ENCODE measurements around the gene TMEM132E. TPM values are rescaled to one million over a fixed set of nuclear protein-coding genes. Genes with fewer than 3 reads are reported as not detected.

Gene TMEM132E
- total and polyA plus RNA-seq, 2 of the 4 experiments (the other 2 are of a cell fraction), result not detected

- H3K79me1 ChIP-seq (ENCODE audit: low read depth in 1 of 2, low read length in 2 of 2), result no peaks in the 10 kb centered on the region
- no TSS peak for BruUV-seq (replicated peaks)
- no peak overlapping the region for H3K4me2 ChIP-seq (ENCODE audit: low read depth, low read length)
- WGBS, 2 experiments (ENCODE audit: extremely low coverage in 2 of 2, insufficient read length in 1 of 2), result 0% methylated on average over 2 of the region's 11 CpGs; no CpG with 5 or more reads in 1 of the 2 experiments
- H3K23ac ChIP-seq (ENCODE audit: low read depth, low read length), result no peak overlapping the region
- H4K5ac ChIP-seq (ENCODE audit: low read depth, low read length), result no peak overlapping the region
- no peak overlapping the region for H3K56ac ChIP-seq (ENCODE audit: extremely low read depth, insufficient read depth, low read length)
- H4K91ac ChIP-seq (ENCODE audit: insufficient read depth, low read depth, low read length), result no peak overlapping the region
- H3K9me1 ChIP-seq (ENCODE audit: insufficient read depth, low read length), result no peaks in the 10 kb centered on the region
- no peaks in the 10 kb centered on the region for H4K20me1 ChIP-seq (ENCODE audit: insufficient read depth, low read length)
- in situ Hi-C loops (cut with MboI; ENCODE audit: low sequenced_read_pairs), result no loop called here
- no peak overlapping the region for H2BK5ac ChIP-seq (ENCODE audit: low read depth, low read length, poor library complexity, severe bottlenecking)
- H3K14ac ChIP-seq (replicated peaks; ENCODE audit: low read depth, low read length), result no peak overlapping the region
- H2BK20ac ChIP-seq (ENCODE audit: low read depth, low read length), result no peak overlapping the region
- H3K36me3 ChIP-seq (ENCODE audit: control insufficient read depth, insufficient read depth, low read length), result no peaks in the 10 kb centered on the region
- no peaks in the 10 kb centered on the region for H3K4me1 ChIP-seq (ENCODE audit: control insufficient read depth, insufficient read depth, low read length)
- ChIA-PET POLR2A (ENCODE audit: unreplicated experiment) (no interaction called here), CTCF (no interaction called here)
- no peak overlapping the region for H2BK120ac ChIP-seq (ENCODE audit: low read depth, low read length)
- TF ChIP-seq MAZ (IDR thresholded peaks at IDR 0.05; ENCODE audit: borderline replicate concordance, low read depth, low read length), result no peak
- no peak overlapping the region for H2AFZ ChIP-seq (replicated peaks; ENCODE audit: low read length, poor library complexity)
- H4K8ac ChIP-seq (ENCODE audit: low read depth in 2 of 2, low read length in 2 of 2), result no peak overlapping the region
- dilution Hi-C loops (cut with HindIII; ENCODE audit: low sequenced_read_pairs, unreplicated experiment), result no loop called here
- no peaks in the 10 kb centered on the region for H3K9me3 ChIP-seq (ENCODE audit: control insufficient read depth, insufficient read depth, low read length)
- H2AK5ac ChIP-seq (ENCODE audit: low read depth, low read length), result no peak overlapping the region
- no peak overlapping the region for H3K9ac ChIP-seq (ENCODE audit: low read depth, low read length)
- no peak overlapping the region for H2AK9ac ChIP-seq (replicated peaks; ENCODE audit: low read depth, low read length, poor library complexity)
- no peak overlapping the region for H3K4me3 ChIP-seq (ENCODE audit: insufficient read depth, low read depth, low read length)
- ATAC-seq (ENCODE audit: low read depth) (no peak), DNase-seq (no peak)
- no peak overlapping the region for H3K27ac ChIP-seq (ENCODE audit: insufficient read depth, low read length)
- no peak overlapping the region for H3K4ac ChIP-seq (ENCODE audit: low read depth, low read length)
- intact Hi-C loops (cut with micrococcal nuclease), result no loop called here
- no peak overlapping the region for H3K18ac ChIP-seq (ENCODE audit: low read depth, low read length)
- no peak overlapping the region for H2BK15ac ChIP-seq (ENCODE audit: low read depth, low read length)
- no peaks in the 10 kb centered on the region; the same call in 1 of the 2 replicates for H3K27me3 ChIP-seq (ENCODE audit: control insufficient read depth, insufficient read depth, low read length)
Measured at GRCh38 chr17:34653511-34653910, 74.1 kb downstream of the TMEM132E start.

Data from IMR-90 (cell line).